ENCODE results near the gene FFAR2.

GRCh38 chr19:35498984-35499527 lies 51.0 kb downstream of the FFAR2 start:
- TF ChIP-seq CTCF (IDR thresholded peaks at IDR 0.05) (no peak), POLR2A (IDR thresholded peaks at IDR 0.05) (no peak)
